ENCODE measurements around the gene PPIA. TPM values are rescaled to one million over a fixed set of nuclear protein-coding genes. Genes with fewer than 3 reads are reported as not detected.

PPIA gene
- total and polyA plus RNA-seq, 4 donors = 729 to 2,385 (median 1,269) TPM

- Histone ChIP-seq H3K4me1 (ENCODE audit: control insufficient read depth in 1 of 2, insufficient read depth in 2 of 2, low read length in 2 of 2) (no peaks in the 10 kb centered on the region), H3K4me3 (ENCODE audit: low read length in 2 of 2) (no peak overlapping the region), H3K27me3 (ENCODE audit: control insufficient read depth in 1 of 2, insufficient read depth in 2 of 2, low read length in 1 of 2) (no peaks in the 10 kb centered on the region), H3K36me3 (ENCODE audit: control insufficient read depth in 1 of 2, insufficient read depth in 2 of 2, low read length in 1 of 2) (no peaks in the 10 kb centered on the region), H3K9me3 (ENCODE audit: control insufficient read depth, low read length) (no peaks in the 10 kb centered on the region), H3K27ac (ENCODE audit: low read depth in 1 of 2, low read length in 2 of 2) (no peak overlapping the region)
- intact Hi-C loops (cut with DNase I) = loop anchor here in 1 of 2 donors (5.0 kb wide), 1 partner anchor 42 kb away; the partner anchor contains the start of gene PPIA
- 93 to 94% methylated on average over 11 of the region's 11 CpGs for WGBS, 2 donors
- DNase-seq (no peak), ATAC-seq (ENCODE audit: low FRiP score) (no peak)
Observed at GRCh38 chr7:44754802-44755697, 41.4 kb upstream of the PPIA start.

- no peak overlapping the region for H3K4me3 ChIP-seq (ENCODE audit: low read length in 2 of 2)
Observed at GRCh38 chr7:44755698-44756627, 40.5 kb upstream of the PPIA start.

GRCh38 chr7:44756904-44757303 is 39.6 kb upstream of the PPIA start:
- no peak overlapping the region for H3K27ac ChIP-seq (ENCODE audit: low read depth in 1 of 2, low read length in 2 of 2)
- intact Hi-C loops (cut with DNase I) = no loop called here
- WGBS, 2 donors = 76 to 78% methylated on average over 12 of the region's 12 CpGs
- no peaks in the 10 kb centered on the region for H3K4me1 ChIP-seq (ENCODE audit: control insufficient read depth in 1 of 2, insufficient read depth in 2 of 2, low read length in 2 of 2)
- ATAC-seq (ENCODE audit: low FRiP score) (no peak), DNase-seq (no peak)
- H3K36me3 ChIP-seq (ENCODE audit: control insufficient read depth in 1 of 2, insufficient read depth in 2 of 2, low read length in 1 of 2) = peaks cover 4 to 5% of the 10 kb centered on the region in 2 donors
- H3K9me3 ChIP-seq (ENCODE audit: control insufficient read depth, low read length) = no peaks in the 10 kb centered on the region
- no peak overlapping the region for H3K4me3 ChIP-seq (ENCODE audit: low read length in 2 of 2)
- H3K27me3 ChIP-seq (ENCODE audit: control insufficient read depth in 1 of 2, insufficient read depth in 2 of 2, low read length in 1 of 2) = no peaks in the 10 kb centered on the region

More at GRCh38 chr7:44755698-44756627, 40.5 kb upstream of the PPIA start:
- DNase-seq (no peak), ATAC-seq (ENCODE audit: low FRiP score) (no peak)
- WGBS, 2 donors = 54 to 59% methylated on average over 17 of the region's 17 CpGs
- Histone ChIP-seq H3K27ac (ENCODE audit: low read depth in 1 of 2, low read length in 2 of 2) (no peak overlapping the region), H3K4me1 (ENCODE audit: control insufficient read depth in 1 of 2, insufficient read depth in 2 of 2, low read length in 2 of 2) (no peaks in the 10 kb centered on the region), H3K9me3 (ENCODE audit: control insufficient read depth, low read length) (no peaks in the 10 kb centered on the region), H3K36me3 (ENCODE audit: control insufficient read depth in 1 of 2, insufficient read depth in 2 of 2, low read length in 1 of 2) (peaks cover 0 to 4% of the 10 kb centered on the region in 2 donors), H3K27me3 (ENCODE audit: control insufficient read depth in 1 of 2, insufficient read depth in 2 of 2, low read length in 1 of 2) (no peaks in the 10 kb centered on the region)
- intact Hi-C loops (cut with DNase I) = no loop called here

GRCh38 chr7:44757311-44757710 is 39.2 kb upstream of the PPIA start:
- no peaks in the 10 kb centered on the region for H3K27me3 ChIP-seq (ENCODE audit: control insufficient read depth in 1 of 2, insufficient read depth in 2 of 2, low read length in 1 of 2)
- DNase-seq (peak; percentile 76 to 86), ATAC-seq (ENCODE audit: low FRiP score) (peak; percentile 44)
- 15 to 17% methylated on average over 10 of the region's 10 CpGs for WGBS, 2 donors
- no peaks in the 10 kb centered on the region for H3K9me3 ChIP-seq (ENCODE audit: control insufficient read depth, low read length)
- H3K4me1 ChIP-seq (ENCODE audit: control insufficient read depth in 1 of 2, insufficient read depth in 2 of 2, low read length in 2 of 2) = no peaks in the 10 kb centered on the region
- H3K4me3 ChIP-seq (ENCODE audit: low read length in 2 of 2) = no peak overlapping the region
- H3K27ac ChIP-seq (ENCODE audit: low read depth in 1 of 2, low read length in 2 of 2) = no peak overlapping the region
- intact Hi-C loops (cut with DNase I) = no loop called here
- peaks cover 4 to 5% of the 10 kb centered on the region in 2 donors for H3K36me3 ChIP-seq (ENCODE audit: control insufficient read depth in 1 of 2, insufficient read depth in 2 of 2, low read length in 1 of 2)

GRCh38 chr7:44757739-44758138 is 38.7 kb upstream of the PPIA start:
- DNase-seq = no peak
- Histone ChIP-seq H3K4me1 (ENCODE audit: control insufficient read depth in 1 of 2, insufficient read depth in 2 of 2, low read length in 2 of 2) (no peaks in the 10 kb centered on the region), H3K36me3 (ENCODE audit: control insufficient read depth in 1 of 2, insufficient read depth in 2 of 2, low read length in 1 of 2) (peaks cover 4 to 5% of the 10 kb centered on the region in 2 donors), H3K9me3 (ENCODE audit: control insufficient read depth, low read length) (no peaks in the 10 kb centered on the region), H3K4me3 (ENCODE audit: low read length in 2 of 2) (no peak overlapping the region), H3K27me3 (ENCODE audit: control insufficient read depth in 1 of 2, insufficient read depth in 2 of 2, low read length in 1 of 2) (no peaks in the 10 kb centered on the region), H3K27ac (ENCODE audit: low read depth in 1 of 2, low read length in 2 of 2) (no peak overlapping the region)
- ATAC-seq (ENCODE audit: low FRiP score) = no peak
- intact Hi-C loops (cut with DNase I) = no loop called here
- WGBS, 2 donors = 63 to 75% methylated on average over 4 to 7 of the region's 7 CpGs

GRCh38 chr7:44759246-44759645 is 37.2 kb upstream of the PPIA start:
- Histone ChIP-seq H3K27ac (ENCODE audit: low read depth in 1 of 2, low read length in 2 of 2) (no peak overlapping the region), H3K36me3 (ENCODE audit: control insufficient read depth in 1 of 2, insufficient read depth in 2 of 2, low read length in 1 of 2) (peaks cover 5 to 6% of the 10 kb centered on the region in 2 donors), H3K9me3 (ENCODE audit: control insufficient read depth, low read length) (no peaks in the 10 kb centered on the region), H3K27me3 (ENCODE audit: control insufficient read depth in 1 of 2, insufficient read depth in 2 of 2, low read length in 1 of 2) (no peaks in the 10 kb centered on the region), H3K4me1 (ENCODE audit: control insufficient read depth in 1 of 2, insufficient read depth in 2 of 2, low read length in 2 of 2) (no peaks in the 10 kb centered on the region), H3K4me3 (ENCODE audit: low read length in 2 of 2) (no peak overlapping the region)
- DNase-seq = peak in 1 of 2 donors; percentile 69
- no peak for ATAC-seq (ENCODE audit: low FRiP score)
- WGBS, 2 donors = 89 to 91% methylated on average over 9 of the region's 9 CpGs
- intact Hi-C loops (cut with DNase I) = no loop called here

GRCh38 chr7:44760034-44760580 is 36.4 kb upstream of the PPIA start:
- no peak overlapping the region for H3K4me3 ChIP-seq (ENCODE audit: low read length in 2 of 2)
- H3K4me1 ChIP-seq (ENCODE audit: control insufficient read depth in 1 of 2, insufficient read depth in 2 of 2, low read length in 2 of 2) = no peaks in the 10 kb centered on the region
- 88 to 93% methylated on average over 17 to 18 of the region's 18 CpGs for WGBS, 2 donors
- no peaks in the 10 kb centered on the region for H3K27me3 ChIP-seq (ENCODE audit: control insufficient read depth in 1 of 2, insufficient read depth in 2 of 2, low read length in 1 of 2)
- DNase-seq (no peak), ATAC-seq (ENCODE audit: low FRiP score) (no peak)
- intact Hi-C loops (cut with DNase I) = no loop called here
- no peaks in the 10 kb centered on the region for H3K9me3 ChIP-seq (ENCODE audit: control insufficient read depth, low read length)
- no peak overlapping the region for H3K27ac ChIP-seq (ENCODE audit: low read depth in 1 of 2, low read length in 2 of 2)
- peaks cover 5 to 13% of the 10 kb centered on the region in 2 donors for H3K36me3 ChIP-seq (ENCODE audit: control insufficient read depth in 1 of 2, insufficient read depth in 2 of 2, low read length in 1 of 2)
